ENCODE results near the gene IL12A. TPM values are rescaled to one million over a fixed set of nuclear protein-coding genes. Genes with fewer than 3 reads are reported as not detected.

IL12A gene
- total and polyA plus RNA-seq, 7 experiments from 2014 or later, result 0.17 to 1.8 (median 0.93) TPM

DNA sequence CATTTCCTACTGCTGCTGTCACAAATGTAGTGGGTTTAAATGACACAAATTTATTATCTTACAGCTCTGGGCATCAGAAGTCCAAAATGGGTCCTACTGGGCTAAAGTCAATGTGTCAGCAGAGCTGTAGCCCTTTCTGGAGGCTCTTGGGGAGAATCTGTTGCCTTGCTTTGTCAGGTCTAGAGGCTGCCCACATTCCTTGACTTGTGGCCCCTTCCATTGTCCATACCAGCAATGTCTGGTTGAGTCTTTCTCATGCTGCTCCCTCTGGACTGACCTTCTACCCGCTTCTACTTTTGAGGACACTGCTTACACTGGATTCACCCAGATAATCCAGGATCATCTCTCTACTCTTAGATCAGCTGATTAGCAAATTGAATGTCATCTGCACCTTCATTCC lies 3.0 kb downstream of the IL12A start:
- peaks cover 6 to 9% of the 10 kb centered on the region in 2 donors for H3K4me1 ChIP-seq (ENCODE audit: control insufficient read depth in 2 of 2, insufficient read depth in 2 of 2, low read length in 2 of 2)
- intact Hi-C loops (cut with micrococcal nuclease), result no loop called here
- H3K4me3 ChIP-seq (ENCODE audit: low read length), result no peak overlapping the region
- CTCF ChIA-PET, result interaction anchor here (0.8 to 0.9 kb wide), 2 partner anchors 9 to 421 kb away, joined by 3 read pairs; no protein-coding TSS in a partner anchor
- Mint-ChIP-seq H3K4me1 (peaks cover 6 to 33% (median 15%) of the 10 kb centered on the region in 7 donors), H3K4me3 (no peak overlapping the region), H3K9me3 (no peaks in the 10 kb centered on the region), H3K27me3 (peaks cover 0 to 12% (median 4%) of the 10 kb centered on the region in 5 donors), H3K27ac (no peak overlapping the region), H3K36me3 (no peaks in the 10 kb centered on the region)
- no peak overlapping the region for H3K27ac ChIP-seq (ENCODE audit: low read depth, low read length)
- no peaks in the 10 kb centered on the region for H3K27me3 ChIP-seq (ENCODE audit: control insufficient read depth in 2 of 2, insufficient read depth in 2 of 2, low read length in 2 of 2)
- POLR2A ChIA-PET, result no interaction called here
- no peaks in the 10 kb centered on the region for H3K36me3 ChIP-seq (ENCODE audit: control insufficient read depth in 2 of 3, insufficient read depth in 3 of 3, low read length in 3 of 3)
- DNase-seq, result no peak
- ATAC-seq, result no peak
- no peaks in the 10 kb centered on the region for H3K9me3 ChIP-seq (ENCODE audit: control insufficient read depth in 2 of 3, low read length in 3 of 3)

DNA sequence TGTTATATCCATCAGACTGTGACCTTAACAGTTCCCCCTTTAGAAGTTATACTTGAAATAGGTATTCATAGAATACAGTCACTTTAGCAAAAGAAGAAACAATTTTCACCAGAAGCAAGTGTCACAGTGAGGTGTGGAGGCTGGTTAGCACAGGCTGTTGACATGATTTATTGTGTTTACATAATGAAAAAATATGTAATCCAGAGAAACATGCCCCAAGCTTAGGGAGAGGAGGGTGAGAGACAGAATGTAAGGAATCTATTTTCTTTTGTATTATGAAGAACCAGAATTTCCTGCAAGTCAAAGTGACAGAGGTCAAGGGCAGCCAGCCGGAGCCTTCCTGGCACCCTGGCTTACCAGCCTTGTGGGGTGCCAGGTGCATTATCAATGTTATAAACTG lies 4.0 kb downstream of the IL12A start:
- Histone ChIP-seq H3K9me3 (ENCODE audit: control insufficient read depth in 2 of 3, low read length in 3 of 3) (no peaks in the 10 kb centered on the region), H3K36me3 (ENCODE audit: control insufficient read depth in 2 of 3, insufficient read depth in 3 of 3, low read length in 3 of 3) (no peaks in the 10 kb centered on the region), H3K27ac (ENCODE audit: low read depth, low read length) (no peak overlapping the region), H3K4me3 (ENCODE audit: low read length) (no peak overlapping the region), H3K4me1 (ENCODE audit: control insufficient read depth in 2 of 2, insufficient read depth in 2 of 2, low read length in 2 of 2) (peaks cover 6 to 9% of the 10 kb centered on the region in 2 donors), H3K27me3 (ENCODE audit: control insufficient read depth in 2 of 2, insufficient read depth in 2 of 2, low read length in 2 of 2) (no peaks in the 10 kb centered on the region)
- Mint-ChIP-seq H3K27me3 (peaks cover 0 to 10% (median 4%) of the 10 kb centered on the region in 5 donors), H3K27ac (no peak overlapping the region), H3K36me3 (peaks cover 0 to under 1% (median 0%) of the 10 kb centered on the region in 5 donors), H3K4me3 (no peak overlapping the region), H3K9me3 (no peaks in the 10 kb centered on the region), H3K4me1 (peaks cover 6 to 28% (median 12%) of the 10 kb centered on the region in 7 donors)
- no peak for ATAC-seq
- DNase-seq, result no peak
- CTCF ChIA-PET, result interaction anchor here (0.8 to 0.9 kb wide), 2 partner anchors 8 to 420 kb away, joined by 3 read pairs; no protein-coding TSS in a partner anchor
- POLR2A ChIA-PET, result no interaction called here
- intact Hi-C loops (cut with micrococcal nuclease), result no loop called here

DNA sequence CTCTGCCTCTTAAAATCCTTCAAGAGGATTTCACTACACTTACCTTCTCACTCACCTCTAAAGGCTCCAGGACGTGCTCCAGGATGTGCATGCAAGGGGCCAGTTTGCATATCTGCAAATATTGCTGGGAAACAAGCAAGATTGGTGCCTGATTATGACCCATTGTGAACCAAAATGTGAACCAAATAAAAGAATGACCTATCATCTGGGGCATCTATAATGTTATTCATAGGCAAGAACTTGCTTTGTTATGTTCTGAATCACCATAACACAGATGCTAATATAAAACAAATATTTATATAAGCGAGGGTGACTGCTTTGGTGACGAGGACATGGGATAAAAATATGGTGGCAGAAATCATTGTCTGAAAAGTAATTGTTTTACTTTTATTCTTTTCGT lies 5.5 kb downstream of the IL12A start:
- H3K27ac ChIP-seq (ENCODE audit: low read depth, low read length), result no peak overlapping the region
- H3K4me3 ChIP-seq (ENCODE audit: low read length), result no peak overlapping the region
- Mint-ChIP-seq H3K4me3 (no peak overlapping the region), H3K27me3 (peaks cover 0 to 9% (median 0%) of the 10 kb centered on the region in 5 donors), H3K4me1 (peaks cover 0 to 14% (median 0%) of the 10 kb centered on the region in 7 donors), H3K36me3 (peaks cover 0 to 1% (median 0%) of the 10 kb centered on the region in 5 donors), H3K9me3 (no peaks in the 10 kb centered on the region), H3K27ac (peak overlapping the region in 1 of 9 donors; percentile 26)
- H3K9me3 ChIP-seq (ENCODE audit: control insufficient read depth in 2 of 3, low read length in 3 of 3), result no peaks in the 10 kb centered on the region
- ATAC-seq (no peak), DNase-seq (no peak)
- ChIA-PET CTCF (no interaction called here), POLR2A (no interaction called here)
- H3K27me3 ChIP-seq (ENCODE audit: control insufficient read depth in 2 of 2, insufficient read depth in 2 of 2, low read length in 2 of 2), result no peaks in the 10 kb centered on the region
- intact Hi-C loops (cut with micrococcal nuclease), result no loop called here
- no peaks in the 10 kb centered on the region for H3K4me1 ChIP-seq (ENCODE audit: control insufficient read depth in 2 of 2, insufficient read depth in 2 of 2, low read length in 2 of 2)
- H3K36me3 ChIP-seq (ENCODE audit: control insufficient read depth in 2 of 3, insufficient read depth in 3 of 3, low read length in 3 of 3), result no peaks in the 10 kb centered on the region

DNA sequence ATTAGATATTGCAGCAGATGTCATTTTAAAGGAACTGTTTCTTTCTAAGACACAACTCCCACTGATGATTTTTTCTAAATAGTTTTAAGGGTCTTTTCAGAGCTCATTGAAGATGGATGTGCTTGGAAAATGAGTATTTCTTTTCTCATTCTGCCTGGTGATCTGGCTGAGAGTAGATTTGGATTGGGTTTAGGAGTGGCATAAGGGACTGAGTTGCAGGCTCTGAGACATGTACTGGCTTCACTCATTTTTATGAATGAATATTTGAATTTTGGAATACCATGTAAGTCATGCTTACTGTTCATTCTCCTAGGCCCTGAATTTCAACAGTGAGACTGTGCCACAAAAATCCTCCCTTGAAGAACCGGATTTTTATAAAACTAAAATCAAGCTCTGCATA lies 6.5 kb downstream of the IL12A start:
- Histone ChIP-seq H3K4me1 (ENCODE audit: control insufficient read depth in 2 of 2, insufficient read depth in 2 of 2, low read length in 2 of 2) (no peaks in the 10 kb centered on the region), H3K9me3 (ENCODE audit: control insufficient read depth in 2 of 3, low read length in 3 of 3) (no peaks in the 10 kb centered on the region), H3K27ac (ENCODE audit: low read depth, low read length) (no peak overlapping the region), H3K27me3 (ENCODE audit: control insufficient read depth in 2 of 2, insufficient read depth in 2 of 2, low read length in 2 of 2) (no peaks in the 10 kb centered on the region), H3K36me3 (ENCODE audit: control insufficient read depth in 2 of 3, insufficient read depth in 3 of 3, low read length in 3 of 3) (no peaks in the 10 kb centered on the region), H3K4me3 (ENCODE audit: low read length) (no peak overlapping the region)
- POLR2A ChIA-PET, result no interaction called here
- Mint-ChIP-seq H3K27me3 (peaks cover 0 to 5% (median 0%) of the 10 kb centered on the region in 5 donors), H3K27ac (no peak overlapping the region), H3K4me3 (no peak overlapping the region), H3K36me3 (peaks cover 0 to 1% (median 0%) of the 10 kb centered on the region in 5 donors), H3K9me3 (no peaks in the 10 kb centered on the region), H3K4me1 (peaks cover 0 to 9% (median 0%) of the 10 kb centered on the region in 7 donors)
- CTCF ChIA-PET, result interaction anchor here (0.6 kb wide), 1 partner anchor 1335 kb away, joined by 4 read pairs; no protein-coding TSS in a partner anchor
- DNase-seq (no peak), ATAC-seq (no peak)
- intact Hi-C loops (cut with micrococcal nuclease), result no loop called here

DNA sequence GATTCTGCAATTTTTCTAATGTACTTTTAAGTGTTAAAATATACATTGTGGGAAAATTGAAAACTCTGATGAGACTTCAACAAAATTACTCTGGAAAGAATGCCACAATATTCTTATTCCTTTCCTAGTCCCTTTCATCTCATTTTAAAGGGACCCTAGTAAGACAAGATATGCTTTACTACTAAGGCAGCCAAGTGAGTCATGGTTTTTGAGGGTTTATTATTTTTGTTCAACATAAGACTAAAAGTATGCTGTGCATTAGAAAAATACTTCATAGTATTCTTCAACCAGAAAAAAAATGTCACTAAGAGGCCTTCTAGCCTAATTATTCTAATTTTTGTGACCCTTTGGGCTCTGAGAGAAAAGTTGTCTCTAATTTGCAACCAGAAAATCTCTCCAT lies 7.4 kb downstream of the IL12A start:
- ChIA-PET POLR2A (no interaction called here), CTCF (no interaction called here)
- no peaks in the 10 kb centered on the region for H3K9me3 ChIP-seq (ENCODE audit: control insufficient read depth in 2 of 3, low read length in 3 of 3)
- no peak overlapping the region for H3K27ac ChIP-seq (ENCODE audit: low read depth, low read length)
- H3K4me1 Mint-ChIP-seq, result peaks cover 0 to under 1% (median 0%) of the 10 kb centered on the region in 7 donors
- no peaks in the 10 kb centered on the region for H3K4me1 ChIP-seq (ENCODE audit: control insufficient read depth in 2 of 2, insufficient read depth in 2 of 2, low read length in 2 of 2)
- no peak overlapping the region for H3K4me3 Mint-ChIP-seq
- intact Hi-C loops (cut with micrococcal nuclease), result no loop called here
- H3K36me3 Mint-ChIP-seq, result peaks cover 0 to 1% (median 0%) of the 10 kb centered on the region in 5 donors
- no peak overlapping the region for H3K4me3 ChIP-seq (ENCODE audit: low read length)
- H3K9me3 Mint-ChIP-seq, result no peaks in the 10 kb centered on the region
- H3K27me3 Mint-ChIP-seq, result peaks cover 0 to 7% (median 0%) of the 10 kb centered on the region in 5 donors
- ATAC-seq (no peak), DNase-seq (no peak)
- H3K36me3 ChIP-seq (ENCODE audit: control insufficient read depth in 2 of 3, insufficient read depth in 3 of 3, low read length in 3 of 3), result no peaks in the 10 kb centered on the region
- no peaks in the 10 kb centered on the region for H3K27me3 ChIP-seq (ENCODE audit: control insufficient read depth in 2 of 2, insufficient read depth in 2 of 2, low read length in 2 of 2)
- no peak overlapping the region for H3K27ac Mint-ChIP-seq

DNA sequence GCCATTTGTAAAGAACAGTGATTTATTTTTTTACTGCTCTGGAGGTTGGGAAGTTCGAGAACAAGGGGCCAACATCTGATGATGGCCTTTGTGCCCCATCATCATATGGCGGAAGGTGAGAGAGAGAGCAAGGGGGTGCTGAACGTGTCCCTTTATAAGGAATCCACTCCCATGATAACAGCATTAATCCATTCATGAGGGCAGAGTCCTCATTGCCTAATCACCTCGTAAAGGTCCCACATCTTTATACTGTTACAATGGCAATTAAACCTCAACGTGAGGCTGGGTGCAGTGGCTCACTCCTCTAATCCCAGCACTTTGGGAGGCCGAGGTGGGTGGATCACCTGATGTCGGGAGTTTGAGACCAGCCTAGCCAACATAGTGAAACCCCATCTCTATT lies 8.3 kb downstream of the IL12A start:
- no peaks in the 10 kb centered on the region for H3K9me3 Mint-ChIP-seq
- CTCF ChIA-PET, result no interaction called here
- intact Hi-C loops (cut with micrococcal nuclease), result no loop called here

DNA sequence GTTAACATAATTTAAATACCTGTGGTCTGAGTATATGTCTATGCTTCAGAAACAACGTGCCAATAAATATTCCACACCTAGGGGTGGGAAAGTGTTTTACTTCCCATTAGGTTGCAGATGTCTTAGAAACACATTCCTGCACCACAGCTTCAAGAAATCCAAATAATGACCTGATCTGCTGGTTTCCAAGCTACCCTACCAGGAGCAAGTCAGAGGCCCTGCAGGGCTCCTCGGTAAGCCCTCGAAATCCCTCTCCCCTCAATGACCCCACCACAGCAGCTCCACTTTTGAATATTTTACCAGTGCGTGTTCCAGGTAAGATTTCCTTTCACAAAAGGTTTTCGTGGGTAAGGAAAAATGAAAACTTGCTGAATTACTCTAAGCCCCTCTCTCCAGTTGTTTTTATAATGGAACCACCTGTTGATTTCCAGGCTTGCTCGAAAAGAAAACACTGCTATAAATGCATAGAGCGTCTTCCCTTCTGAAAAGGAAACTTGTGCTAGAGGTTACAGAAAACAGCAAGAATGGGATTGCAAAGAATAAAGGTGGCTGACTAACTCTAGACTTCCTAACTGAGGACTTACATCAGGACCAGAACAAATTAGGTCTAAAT lies 12.6 kb downstream of the IL12A start:
- ATAC-seq (no peak), DNase-seq (no peak)
- peaks cover 0 to 9% (median 0%) of the 10 kb centered on the region in 5 donors for H3K27me3 Mint-ChIP-seq
- intact Hi-C loops (cut with micrococcal nuclease), result loop anchor here in 1 of 2 donors (10.0 kb wide), 1 partner anchor 1156 kb away; no protein-coding TSS in a partner anchor
- Histone ChIP-seq H3K36me3 (ENCODE audit: control insufficient read depth in 2 of 3, insufficient read depth in 3 of 3, low read length in 3 of 3) (no peaks in the 10 kb centered on the region), H3K27ac (ENCODE audit: low read depth, low read length) (no peak overlapping the region), H3K4me3 (ENCODE audit: low read length) (no peak overlapping the region), H3K27me3 (ENCODE audit: control insufficient read depth in 2 of 2, insufficient read depth in 2 of 2, low read length in 2 of 2) (no peaks in the 10 kb centered on the region), H3K9me3 (ENCODE audit: control insufficient read depth in 2 of 3, low read length in 3 of 3) (no peaks in the 10 kb centered on the region), H3K4me1 (ENCODE audit: control insufficient read depth in 2 of 2, insufficient read depth in 2 of 2, low read length in 2 of 2) (no peaks in the 10 kb centered on the region)
- ChIA-PET POLR2A (no interaction called here), CTCF (interaction anchor here (1.1 kb wide), 1 partner anchor 9 kb away, joined by 3 read pairs; no protein-coding TSS in a partner anchor)
- H3K9me3 Mint-ChIP-seq, result no peaks in the 10 kb centered on the region
- no peak overlapping the region for H3K4me3 Mint-ChIP-seq
- H3K4me1 Mint-ChIP-seq, result peaks cover 0 to 9% (median 0%) of the 10 kb centered on the region in 7 donors
- H3K27ac Mint-ChIP-seq, result no peak overlapping the region
- peaks cover 0 to 1% (median 0%) of the 10 kb centered on the region in 5 donors for H3K36me3 Mint-ChIP-seq

More for the DNA sequence above, 8.3 kb downstream of the IL12A start:
- no peak overlapping the region for H3K4me3 Mint-ChIP-seq
- H3K27me3 Mint-ChIP-seq, result peaks cover 0 to 9% (median 0%) of the 10 kb centered on the region in 5 donors
- POLR2A ChIA-PET, result no interaction called here
- DNase-seq (no peak), ATAC-seq (no peak)
- no peaks in the 10 kb centered on the region for H3K4me1 Mint-ChIP-seq
- Histone ChIP-seq H3K4me3 (ENCODE audit: low read length) (no peak overlapping the region), H3K27me3 (ENCODE audit: control insufficient read depth in 2 of 2, insufficient read depth in 2 of 2, low read length in 2 of 2) (no peaks in the 10 kb centered on the region), H3K9me3 (ENCODE audit: control insufficient read depth in 2 of 3, low read length in 3 of 3) (no peaks in the 10 kb centered on the region), H3K4me1 (ENCODE audit: control insufficient read depth in 2 of 2, insufficient read depth in 2 of 2, low read length in 2 of 2) (no peaks in the 10 kb centered on the region), H3K36me3 (ENCODE audit: control insufficient read depth in 2 of 3, insufficient read depth in 3 of 3, low read length in 3 of 3) (no peaks in the 10 kb centered on the region), H3K27ac (ENCODE audit: low read depth, low read length) (no peak overlapping the region)
- peaks cover 0 to 1% (median 0%) of the 10 kb centered on the region in 5 donors for H3K36me3 Mint-ChIP-seq
- no peak overlapping the region for H3K27ac Mint-ChIP-seq

Data from naive thymus-derived CD4-positive, alpha-beta T cell (primary cell).